ENCODE measurements around the gene PHF12. TPM values are rescaled to one million over a fixed set of nuclear protein-coding genes. Genes with fewer than 3 reads are reported as not detected.
A peak's percentile ranks its signal among the peaks of the same experiment; 100 is the strongest.
"Not testable (repeated sequence)": the region's sequence is repeated elsewhere in the genome, so short reads cannot be mapped to it uniquely, and the experiment has no call there.

The PHF12 gene
- total RNA-seq, 4 donors from 2014 or later = 22.0 to 62.9 (median 60.1) TPM

GRCh38 chr17:28906706-28907438, 44.4 kb downstream of the PHF12 start:
- Histone ChIP-seq H3K4me1 (peaks cover 4 to 21% of the 10 kb centered on the region in 2 donors), H3K4me3 (replicated peaks in 1 of 3) (no peak overlapping the region), H3K27me3 (no peaks in the 10 kb centered on the region), H3K36me3 (peaks cover 46 to 60% of the 10 kb centered on the region in 2 donors), H3K9me3 (no peaks in the 10 kb centered on the region), H3K27ac (no peak overlapping the region)
- no peak for DNase-seq
- 81 to 83% methylated on average over 7 of the region's 7 CpGs for WGBS, 2 donors
- intact Hi-C loops (cut with DNase I) = loop anchor here (5.0 kb wide), 1 partner anchor 40 kb away; no protein-coding TSS in a partner anchor
- TF ChIP-seq POLR2A (IDR thresholded peaks at IDR 0.05) = no peak
- no peak for TF ChIP-seq CTCF (IDR thresholded peaks at IDR 0.05)

GRCh38 chr17:28906276-28906675, 45.0 kb downstream of the PHF12 start:
- no peak overlapping the region for H3K4me3 ChIP-seq (replicated peaks in 1 of 3)
- TF ChIP-seq POLR2A (IDR thresholded peaks at IDR 0.05) (no peak), CTCF (IDR thresholded peaks at IDR 0.05) (no peak)
- peaks cover 4 to 24% of the 10 kb centered on the region in 2 donors for H3K4me1 ChIP-seq
- 79 to 88% methylated on average over 6 to 9 of the region's 9 CpGs for WGBS, 2 donors
- H3K27ac ChIP-seq = no peak overlapping the region
- no peak for DNase-seq
- H3K36me3 ChIP-seq = peaks cover 41 to 54% of the 10 kb centered on the region in 2 donors
- no peaks in the 10 kb centered on the region for H3K9me3 ChIP-seq
- intact Hi-C loops (cut with DNase I) = loop anchor here (5.0 kb wide), 1 partner anchor 41 kb away; no protein-coding TSS in a partner anchor
- H3K27me3 ChIP-seq = no peaks in the 10 kb centered on the region

GRCh38 chr17:28904800-28905199, 46.5 kb downstream of the PHF12 start:
- WGBS, 2 donors = 61 to 69% methylated on average over 4 of the region's 4 CpGs
- DNase-seq = no peak
- intact Hi-C loops (cut with DNase I) = loop anchor here (5.0 kb wide), 1 partner anchor 43 kb away; no protein-coding TSS in a partner anchor
- Histone ChIP-seq H3K27ac (no peak overlapping the region), H3K36me3 (peaks cover 28 to 40% of the 10 kb centered on the region in 2 donors), H3K4me3 (replicated peaks in 1 of 3) (no peak overlapping the region), H3K9me3 (no peaks in the 10 kb centered on the region), H3K4me1 (peaks cover 4 to 24% of the 10 kb centered on the region in 2 donors), H3K27me3 (no peaks in the 10 kb centered on the region)
- no peak for TF ChIP-seq POLR2A (IDR thresholded peaks at IDR 0.05)
- TF ChIP-seq CTCF (IDR thresholded peaks at IDR 0.05) = no peak

- H3K4me3 ChIP-seq (replicated peaks in 1 of 3); H3K27ac ChIP-seq; H3K27me3 ChIP-seq; H3K9me3 ChIP-seq; intact Hi-C loops (cut with DNase I); DNase-seq: not testable (repeated sequence)
- 61 to 64% methylated on average over 5 of the region's 5 CpGs for WGBS, 2 donors
- peaks cover 14 to 27% of the 10 kb centered on the region in 2 donors for H3K36me3 ChIP-seq
- H3K4me1 ChIP-seq = peaks cover 4 to 22% of the 10 kb centered on the region in 2 donors
These were observed 47.8 kb downstream of the PHF12 start for GRCh38 chr17:28903546-28903841.

GRCh38 chr17:28902819-28903545, 48.3 kb downstream of the PHF12 start, which contains the start of gene DHRS13:
Gene DHRS13 (minus strand): TSS chr17:28903079. CDS start chr17:28902944, 135 bp downstream.
- Histone ChIP-seq H3K36me3 (peaks cover 10 to 22% of the 10 kb centered on the region in 2 donors), H3K27ac (peak within 1 kb of the TSS; percentile 10 to 73 (median 52)), H3K4me1 (peaks cover 7 to 25% of the 10 kb centered on the region in 2 donors), H3K4me3 (replicated peaks in 1 of 3) (peak within 1 kb of the TSS; percentile 21 to 63 (median 58)), H3K27me3 (no peaks in the 10 kb centered on the region), H3K9me3 (no peaks in the 10 kb centered on the region)
- DNase-seq = peak; percentile 89 to 90
- 1% methylated on average over 10 to 22 of the region's 55 CpGs for WGBS, 2 donors
- TF ChIP-seq CTCF (IDR thresholded peaks at IDR 0.05) (peak; percentile 54 to 95 (median 93)), POLR2A (IDR thresholded peaks at IDR 0.05) (peak in 1 of 2 donors; percentile 29)
- intact Hi-C loops (cut with DNase I) = no loop called here
